T47D (cell line): ENCODE measurements around the gene TWF2.
"Not testable (repeated sequence)": the region's sequence is repeated elsewhere in the genome, so short reads cannot be mapped to it uniquely, and the experiment has no call there.

Experiments used
- DNase-seq, 2 experiments: peaks; one replicate each; pipeline versions ENCODE4 v3.0.0 to v3.0.0-alpha.2; 2011 to 2012; ENCODE audit warnings: low read depth in 1 of 2, low spot score in 1 of 2
- JUND ChIP-seq: IDR thresholded peaks from 2 replicates; pipeline ENCODE4 v1.6.1; 2012; ENCODE audit warnings: low read depth
- in situ Hi-C: cut with HindIII; loops from 2 replicates; pipeline ENCODE4 v1.10.0; 2016; ENCODE audit warnings: low sequenced_read_pairs, low pct_unique_long_range_greater_than_20kb

TWF2 gene

GRCh38 chr3:52272831-52273230 lies 33.9 kb upstream of the TWF2 start:
- in situ Hi-C loops, result no loop called here
- no peak for DNase-seq
- TF ChIP-seq JUND, result no peak

- DNase-seq, in situ Hi-C loops: not testable (repeated sequence)
These were observed 33.2 kb upstream of the TWF2 start for GRCh38 chr3:52272172-52272571.

DNA sequence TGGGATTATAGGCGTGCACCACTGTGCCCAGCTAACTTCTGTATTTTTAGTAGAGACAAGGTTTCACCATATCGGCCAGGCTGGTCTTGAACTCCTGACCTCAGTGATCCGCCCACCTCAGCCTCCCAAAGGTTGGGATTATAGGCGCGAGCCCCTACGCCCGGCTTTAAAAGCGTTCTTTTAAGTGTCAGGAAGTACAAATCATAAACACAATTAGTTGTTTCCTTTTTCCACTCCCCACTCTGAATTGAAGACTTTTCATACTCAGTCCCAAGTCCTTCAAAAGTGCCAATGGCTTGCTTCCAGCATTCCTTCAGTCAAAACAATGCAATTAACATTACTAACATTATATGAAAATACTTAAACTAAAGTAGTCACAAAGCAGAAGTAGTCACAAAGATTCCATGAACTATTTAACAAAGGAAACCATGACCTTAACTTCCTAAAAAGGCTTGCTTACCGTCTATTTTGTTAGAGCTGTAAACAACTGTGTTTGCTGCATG lies 31.3 kb upstream of the TWF2 start:
- no peak for DNase-seq
- in situ Hi-C loops, result no loop called here
- TF ChIP-seq JUND, result no peak

DNA sequence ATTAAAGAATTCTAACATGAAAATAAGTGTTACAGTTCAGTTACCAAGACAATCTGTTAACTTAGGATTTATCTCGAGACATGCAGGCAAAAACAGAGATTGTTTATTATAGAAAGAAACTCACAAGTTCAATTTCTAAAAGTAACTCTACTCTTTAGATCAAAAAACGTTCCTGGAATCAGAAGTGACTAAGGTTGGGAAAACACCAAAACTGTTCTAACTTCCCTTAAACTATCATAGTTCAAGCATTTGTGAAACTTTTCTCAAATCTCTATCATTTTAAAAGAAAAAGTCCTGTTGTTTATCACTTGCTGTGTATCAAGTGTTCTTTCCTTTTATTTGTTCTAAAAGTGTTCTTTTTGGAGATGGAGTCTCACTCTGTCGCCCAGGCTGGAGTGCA lies 30.8 kb upstream of the TWF2 start:
- in situ Hi-C loops, result no loop called here
- no peak for DNase-seq
- no peak for TF ChIP-seq JUND

GRCh38 chr3:52268036-52268435 lies 29.1 kb upstream of the TWF2 start:
- no peak for TF ChIP-seq JUND
- no peak for DNase-seq
- in situ Hi-C loops, result no loop called here

- TF ChIP-seq JUND, result no peak
- peak in 1 of 2 experiments; percentile 41 for DNase-seq
- in situ Hi-C loops, result no loop called here
These were observed 26.4 kb upstream of the TWF2 start for GRCh38 chr3:52265387-52265786.

DNA sequence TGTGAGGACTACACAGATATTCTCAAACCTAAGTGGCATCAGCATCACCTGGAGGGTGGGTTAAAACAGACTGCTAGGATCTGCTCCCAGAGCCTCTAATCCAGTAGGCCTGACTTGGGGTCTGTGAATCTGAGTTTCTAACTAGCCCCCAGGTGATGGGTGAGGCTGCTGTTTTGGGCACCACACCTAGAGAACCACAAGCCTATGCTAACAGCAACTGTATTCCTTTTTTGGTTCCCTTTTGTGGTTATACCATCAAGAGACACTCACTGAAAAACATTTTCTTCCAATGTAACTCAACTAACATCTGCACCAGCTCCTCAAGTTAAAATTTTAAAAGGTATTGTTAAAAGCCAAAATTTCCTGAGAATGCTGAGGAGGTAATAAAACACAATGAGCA lies 23.5 kb upstream of the TWF2 start:
- in situ Hi-C loops, result no loop called here
- TF ChIP-seq JUND, result no peak
- DNase-seq, result no peak

GRCh38 chr3:52259448-52259847 lies 20.5 kb upstream of the TWF2 start:
- in situ Hi-C loops, result no loop called here
- TF ChIP-seq JUND, result no peak
- no peak for DNase-seq

GRCh38 chr3:52259035-52259434 lies 20.1 kb upstream of the TWF2 start:
- in situ Hi-C loops, result no loop called here
- no peak for DNase-seq
- no peak for TF ChIP-seq JUND

DNA sequence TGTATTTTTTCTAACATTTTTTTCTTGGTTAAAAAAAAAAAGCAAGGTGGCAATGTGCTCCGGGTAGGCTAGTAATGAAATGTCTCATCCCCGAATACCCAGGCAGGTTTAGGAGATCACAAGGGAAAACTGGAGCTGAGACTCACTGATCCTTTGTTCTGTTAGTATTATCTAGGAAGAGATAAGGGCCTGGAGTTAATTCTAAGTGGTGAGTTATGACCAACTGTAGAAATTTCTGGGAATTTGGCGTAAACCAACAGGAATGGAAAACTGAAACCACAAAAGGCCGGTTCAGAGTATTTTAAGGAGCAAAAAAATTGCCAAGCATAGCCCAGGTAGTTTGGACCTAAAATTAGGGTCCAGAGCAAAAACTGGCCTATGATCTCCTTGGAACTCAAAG lies 19.0 kb upstream of the TWF2 start:
- no peak for TF ChIP-seq JUND
- no peak for DNase-seq
- in situ Hi-C loops, result no loop called here

DNA sequence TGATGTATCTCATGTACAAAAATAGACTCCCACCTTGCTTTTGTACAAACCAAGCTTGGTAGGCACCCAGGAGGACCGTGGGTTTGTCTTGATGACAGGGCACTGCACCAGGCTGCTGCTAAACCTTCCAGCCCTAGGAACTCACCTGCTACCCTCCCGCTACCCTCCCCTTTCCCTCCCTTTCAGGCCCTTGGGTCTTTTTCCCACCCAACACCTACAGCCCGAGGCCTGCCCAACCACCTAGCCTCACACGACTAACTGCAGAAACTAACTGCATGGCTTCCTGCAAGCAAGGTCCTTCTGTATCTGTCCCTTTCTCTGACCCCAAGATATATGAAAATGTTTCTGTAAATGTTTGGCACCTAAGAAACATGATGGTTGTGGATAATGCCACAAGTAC lies 17.7 kb upstream of the TWF2 start:
- DNase-seq, result no peak
- in situ Hi-C loops, result no loop called here
- no peak for TF ChIP-seq JUND

DNA sequence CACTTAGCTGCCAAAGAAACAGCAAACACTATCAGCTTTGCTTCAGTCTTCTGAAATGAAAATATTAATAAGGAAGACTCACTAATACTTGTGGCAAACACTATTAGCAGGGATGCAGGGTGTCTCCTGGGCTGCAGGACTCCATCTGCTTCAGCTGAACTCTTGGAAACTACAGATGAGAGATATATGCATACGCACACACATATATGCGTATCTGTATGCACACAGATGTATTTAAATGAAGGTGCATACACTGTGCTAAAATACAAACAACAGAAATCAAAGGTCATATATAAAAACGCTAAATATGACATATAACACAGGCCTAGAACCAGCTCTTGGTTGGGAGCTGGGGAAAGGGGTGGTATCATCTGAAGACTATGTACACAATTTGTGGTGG lies 17.2 kb upstream of the TWF2 start:
- no peak for DNase-seq
- in situ Hi-C loops, result no loop called here
- TF ChIP-seq JUND, result no peak

GRCh38 chr3:52254608-52255007 lies 15.7 kb upstream of the TWF2 start:
- in situ Hi-C loops, result no loop called here
- no peak for TF ChIP-seq JUND
- DNase-seq, result no peak
